IMR-90 (cell line): ENCODE data around the gene CTRB2. TPM values are rescaled to one million over a fixed set of nuclear protein-coding genes. Genes with fewer than 3 reads are reported as not detected.

Source experiments
- ATAC-seq: fragments of 200-7000 bp; cut with Tn5 transposase; 2 replicates; pipeline ENCODE4 v1.9.1; 2020; ENCODE audit warnings: low read depth, mild to moderate bottlenecking, moderate library complexity
- BruUV-seq: library from RNA; stranded (reverse); fragments of 400-500 nt; replicated peaks from 2 replicates; lab custom pipeline; 2021; lab: Mats Ljungman, UMichigan
- CTCF ChIA-PET: fragments of 300-600 bp; formaldehyde crosslinking; extraction: SDS; loops from one replicate; lab custom pipeline; 2021; ENCODE audit warnings: antibody characterized with exemption; lab: Yijun Ruan, JAX
- POLR2A ChIA-PET: fragments of 300-600 bp; sonication (Branson Sonifier 250); formaldehyde crosslinking; loops from one replicate; lab custom pipeline; 2022; ENCODE audit warnings: antibody characterized with exemption; ENCODE audit not compliant: unreplicated experiment; lab: Charles Lee
- DNase-seq: peaks from one replicate; pipeline ENCODE4 v3.0.0; 2013
- H2AFZ ChIP-seq: replicated peaks from 2 replicates; pipeline ENCODE3; 2013; ENCODE audit warnings: low read length, mild to moderate bottlenecking; ENCODE audit not compliant: poor library complexity
- H2AK5ac ChIP-seq: 2 replicates; pipeline ENCODE4 v1.6.1; 2013; ENCODE audit warnings: low read depth, low read length, inconsistent platforms
- H2AK9ac ChIP-seq: replicated peaks from 2 replicates; pipeline ENCODE3; 2013; ENCODE audit warnings: mild to moderate bottlenecking, low read depth, low read length, moderate library complexity; ENCODE audit not compliant: poor library complexity
- H2BK120ac ChIP-seq: 2 replicates; pipeline ENCODE4 v1.6.1; 2013; ENCODE audit warnings: low read depth, low read length, inconsistent platforms
- H2BK15ac ChIP-seq: 3 replicates; pipeline ENCODE4 v1.6.1; 2013; ENCODE audit warnings: low read depth, low read length, inconsistent platforms
- H2BK20ac ChIP-seq: 2 replicates; pipeline ENCODE4 v1.6.1; 2013; ENCODE audit warnings: low read depth, mild to moderate bottlenecking, inconsistent platforms, low read length, moderate library complexity
- H2BK5ac ChIP-seq: 2 replicates; pipeline ENCODE4 v1.6.1; 2013; ENCODE audit warnings: mild to moderate bottlenecking, low read depth, low read length, inconsistent platforms; ENCODE audit not compliant: poor library complexity, severe bottlenecking
- H3K14ac ChIP-seq: replicated peaks from 2 replicates; pipeline ENCODE4 v1.6.1; 2013; ENCODE audit warnings: low read depth, low read length, inconsistent platforms
- H3K18ac ChIP-seq: 2 replicates; pipeline ENCODE4 v1.6.1; 2013; ENCODE audit warnings: low read depth, low read length, control low read depth
- H3K23ac ChIP-seq: 2 replicates; pipeline ENCODE4 v1.6.1; 2013; ENCODE audit warnings: low read depth, low read length, inconsistent platforms
- H3K27ac ChIP-seq: 2 replicates; pipeline ENCODE4 v1.5.1; 2013; ENCODE audit warnings: mild to moderate bottlenecking, control low read depth, low read length; ENCODE audit not compliant: insufficient read depth
- H3K27me3 ChIP-seq: 2 replicates; pipeline ENCODE4 v1.6.1; 2013; ENCODE audit warnings: low read length; ENCODE audit not compliant: control insufficient read depth, insufficient read depth
- H3K36me3 ChIP-seq: 2 replicates; pipeline ENCODE4 v1.6.1; 2013; ENCODE audit warnings: low read length, mixed read lengths; ENCODE audit not compliant: control insufficient read depth, insufficient read depth
- H3K4ac ChIP-seq: 2 replicates; pipeline ENCODE4 v1.6.1; 2013; ENCODE audit warnings: low read depth, low read length, inconsistent platforms
- H3K4me1 ChIP-seq: 2 replicates; pipeline ENCODE4 v1.6.1; 2013; ENCODE audit warnings: low read length, mixed read lengths; ENCODE audit not compliant: control insufficient read depth, insufficient read depth
- H3K4me2 ChIP-seq: 2 replicates; pipeline ENCODE4 v1.6.1; 2013; ENCODE audit warnings: low read depth, mild to moderate bottlenecking, control low read depth, low read length, moderate library complexity
- H3K4me3 ChIP-seq: 2 replicates; pipeline ENCODE4 v1.5.1; 2013; ENCODE audit warnings: low read depth, mild to moderate bottlenecking, control low read depth, low read length, moderate library complexity; ENCODE audit not compliant: insufficient read depth
- H3K56ac ChIP-seq: 2 replicates; pipeline ENCODE4 v1.6.1; 2013; ENCODE audit warnings: low read length, inconsistent platforms; ENCODE audit not compliant: insufficient read depth; ENCODE audit errors: extremely low read depth
- H3K79me1 ChIP-seq, 2 experiments: 2 replicates each; pipeline ENCODE4 v1.6.1; 2013; ENCODE audit warnings: low read length in 2 of 2, inconsistent platforms in 1 of 2, low read depth in 1 of 2
- H3K9ac ChIP-seq: 2 replicates; pipeline ENCODE4 v1.6.1; 2013; ENCODE audit warnings: low read depth, low read length, control low read depth
- H3K9me1 ChIP-seq: 2 replicates; pipeline ENCODE4 v1.6.1; 2013; ENCODE audit warnings: low read length, inconsistent platforms; ENCODE audit not compliant: insufficient read depth
- H3K9me3 ChIP-seq: 2 replicates; pipeline ENCODE4 v1.6.1; 2013; ENCODE audit warnings: low read length; ENCODE audit not compliant: control insufficient read depth, insufficient read depth
- H4K20me1 ChIP-seq: 2 replicates; pipeline ENCODE4 v1.6.1; 2013; ENCODE audit warnings: low read length, inconsistent platforms; ENCODE audit not compliant: insufficient read depth
- H4K5ac ChIP-seq: 2 replicates; pipeline ENCODE4 v1.6.1; 2013; ENCODE audit warnings: mild to moderate bottlenecking, low read depth, low read length, control low read depth
- H4K8ac ChIP-seq, 2 experiments: 2 replicates each; pipeline ENCODE4 v1.6.1; 2013; ENCODE audit warnings: low read depth in 2 of 2, low read length in 2 of 2, control low read depth in 1 of 2, inconsistent platforms in 1 of 2
- H4K91ac ChIP-seq: 2 replicates; pipeline ENCODE4 v1.6.1; 2013; ENCODE audit warnings: low read depth, low read length, inconsistent platforms; ENCODE audit not compliant: insufficient read depth
- CEBPB ChIP-seq: IDR thresholded peaks from 2 replicates; pipeline ENCODE4 v1.6.1; 2012; ENCODE audit warnings: low read depth, low read length, improper control_type of control experiment
- FOS ChIP-seq: fragments of 150-350 bp; IDR thresholded peaks from 2 replicates; pipeline ENCODE4 v1.6.1; 2016; ENCODE audit warnings: low read depth, low read length
- MXI1 ChIP-seq: IDR thresholded peaks from 2 replicates; pipeline ENCODE4 v1.6.1; 2012; ENCODE audit warnings: low read depth, mild to moderate bottlenecking, low read length, moderate library complexity, borderline replicate concordance
- NFE2L2 ChIP-seq: fragments of 150-350 bp; IDR thresholded peaks from 2 replicates; pipeline ENCODE4 v1.6.1; 2016; ENCODE audit warnings: low read depth, mild to moderate bottlenecking, low read length
- POLR2A ChIP-seq: IDR thresholded peaks from 2 replicates; pipeline ENCODE4 v1.6.1; 2012; ENCODE audit warnings: mild to moderate bottlenecking, low read depth, low read length
- RAD21 ChIP-seq: IDR thresholded peaks from 2 replicates; pipeline ENCODE4 v1.6.1; 2012; ENCODE audit warnings: low read length, improper control_type of control experiment
- RFX5 ChIP-seq: IDR thresholded peaks from 2 replicates; pipeline ENCODE4 v1.8.0; 2012; ENCODE audit warnings: low read depth, mild to moderate bottlenecking, low read length, moderate library complexity
- SMC3 ChIP-seq: fragments of 150-350 bp; IDR thresholded peaks from 2 replicates; pipeline ENCODE4 v1.6.1; 2016; ENCODE audit warnings: low read depth, mild to moderate bottlenecking, antibody characterized with exemption, low read length, moderate library complexity
- WGBS, 2 experiments: methylation state at CpG; one replicate each; pipeline versions ENCODE4 v1.1.5 to v1.1.7; 2013; ENCODE audit warnings: missing lambda C conversion rate in 2 of 2; ENCODE audit not compliant: insufficient read length in 1 of 2; ENCODE audit errors: extremely low coverage in 2 of 2; 5-methylcytosine and 5-hydroxymethylcytosine counted together
- dilution Hi-C: fragments of 300-500 bp; cut with HindIII; formaldehyde crosslinking; loops from one replicate; pipeline ENCODE4 v1.14.3; 2018; ENCODE audit warnings: low sequenced_read_pairs; ENCODE audit not compliant: unreplicated experiment
- in situ Hi-C: fragments of 300-500 bp; cut with MboI; formaldehyde crosslinking; loops from 3 replicates; pipeline ENCODE4 v1.14.3; 2019; ENCODE audit warnings: low sequenced_read_pairs, inconsistent platforms, mixed read lengths
- intact Hi-C: fragments of 100-400 bp; cut with micrococcal nuclease; formaldehyde crosslinking; loops from 2 replicates; pipeline ENCODE4 v1.10.0; 2022
- polyA plus RNA-seq, 3 experiments: library from polyadenylated mRNA; depleted of rRNA; stranded (reverse); fragments of >200 nt; gene quantifications; 2 replicates each; pipeline ENCODE4 v1.2.3, GENCODE V29; 2012; ENCODE audit warnings: low replicate concordance in 1 of 3
- total RNA-seq: library from RNA; depleted of rRNA; stranded (reverse); fragments of >200 nt; gene quantifications from 2 replicates; pipeline ENCODE4 v1.2.3, GENCODE V29; 2012
- TF ChIP-seq, protein P1 (sequence below): conservative IDR thresholded peaks from 2 replicates; pipeline ENCODE4 v1.5.1; 2012; ENCODE audit warnings: mild to moderate bottlenecking, low read depth, low read length, improper control_type of control experiment
- TF ChIP-seq, protein P2 (sequence below): fragments of 150-350 bp; IDR thresholded peaks from 2 replicates; pipeline ENCODE4 v1.6.1; 2017; ENCODE audit warnings: mild to moderate bottlenecking, antibody characterized with exemption, low read length, low read depth

CTRB2 gene
- total and polyA plus RNA-seq, 2 of the 4 experiments (the other 2 are of a cell fraction), result not detected

DNA sequence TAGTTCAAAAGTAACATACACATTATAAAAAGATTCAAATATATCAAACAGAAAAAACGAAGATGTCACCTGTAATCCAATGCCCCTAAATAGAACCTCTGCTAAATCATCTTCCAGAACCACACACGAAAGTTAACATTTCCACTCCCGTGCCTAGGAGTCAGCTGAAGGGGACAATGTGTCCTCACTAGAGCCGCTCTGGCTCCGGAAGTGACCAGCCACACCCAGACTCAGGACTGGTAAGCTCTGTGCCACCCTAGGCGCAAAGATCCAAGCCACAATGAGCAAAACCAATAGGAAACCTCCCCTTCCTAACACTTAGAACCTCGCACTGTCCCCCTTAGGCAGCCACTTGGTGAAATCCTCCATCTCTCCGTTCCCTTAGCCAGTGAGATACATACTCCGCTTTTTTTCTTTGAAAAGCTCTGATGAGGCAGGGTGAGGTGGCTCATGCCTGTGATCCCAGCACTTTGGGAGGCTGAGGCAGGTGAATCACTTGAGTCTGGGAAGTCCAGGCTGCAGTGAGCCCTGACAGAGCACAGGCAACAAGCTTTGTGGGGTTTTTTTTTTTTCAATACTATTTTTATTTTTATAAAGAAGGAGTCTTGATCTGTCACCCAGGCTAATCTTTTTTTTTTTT, 23.6 kb upstream of the CTRB2 start:
- H3K27ac ChIP-seq, result no peak overlapping the region
- WGBS, 2 experiments, result 97% methylated on average over 4 of the region's 9 CpGs; no CpG with 5 or more reads in 1 of the 2 experiments

More for the DNA sequence above, 23.6 kb upstream of the CTRB2 start:
- ChIA-PET POLR2A (no interaction called here), CTCF (interaction anchor here (0.6 kb wide), 1 partner anchor 537 kb away, joined by 3 read pairs; no protein-coding TSS in a partner anchor)
- no peak overlapping the region for H2BK5ac ChIP-seq
- H3K23ac ChIP-seq, result no peak overlapping the region
- no peak overlapping the region for H3K4me2 ChIP-seq
- dilution Hi-C loops (no loop called here), in situ Hi-C loops (loop anchor here (5.0 kb wide), 1 partner anchor 157 kb away; no protein-coding TSS in a partner anchor), intact Hi-C loops (loop anchor here (5.0 kb wide), 1 partner anchor 172 kb away; no protein-coding TSS in a partner anchor)
- BruUV-seq, result no TSS peak
- H4K5ac ChIP-seq, result no peak overlapping the region
- no peak overlapping the region for H3K14ac ChIP-seq
- no peak overlapping the region for H3K4ac ChIP-seq
- H2AK9ac ChIP-seq, result no peak overlapping the region
- H2AFZ ChIP-seq, result no peak overlapping the region
- H3K36me3 ChIP-seq, result peaks cover 63% of the 10 kb centered on the region
- no peak overlapping the region for H3K4me3 ChIP-seq
- no peak overlapping the region for H2BK20ac ChIP-seq
- no peak overlapping the region for H2BK120ac ChIP-seq
- H2BK15ac ChIP-seq, result no peak overlapping the region
- no peak overlapping the region for H2AK5ac ChIP-seq
- H3K9me3 ChIP-seq, result no peaks in the 10 kb centered on the region
- TF ChIP-seq, protein P1, sequence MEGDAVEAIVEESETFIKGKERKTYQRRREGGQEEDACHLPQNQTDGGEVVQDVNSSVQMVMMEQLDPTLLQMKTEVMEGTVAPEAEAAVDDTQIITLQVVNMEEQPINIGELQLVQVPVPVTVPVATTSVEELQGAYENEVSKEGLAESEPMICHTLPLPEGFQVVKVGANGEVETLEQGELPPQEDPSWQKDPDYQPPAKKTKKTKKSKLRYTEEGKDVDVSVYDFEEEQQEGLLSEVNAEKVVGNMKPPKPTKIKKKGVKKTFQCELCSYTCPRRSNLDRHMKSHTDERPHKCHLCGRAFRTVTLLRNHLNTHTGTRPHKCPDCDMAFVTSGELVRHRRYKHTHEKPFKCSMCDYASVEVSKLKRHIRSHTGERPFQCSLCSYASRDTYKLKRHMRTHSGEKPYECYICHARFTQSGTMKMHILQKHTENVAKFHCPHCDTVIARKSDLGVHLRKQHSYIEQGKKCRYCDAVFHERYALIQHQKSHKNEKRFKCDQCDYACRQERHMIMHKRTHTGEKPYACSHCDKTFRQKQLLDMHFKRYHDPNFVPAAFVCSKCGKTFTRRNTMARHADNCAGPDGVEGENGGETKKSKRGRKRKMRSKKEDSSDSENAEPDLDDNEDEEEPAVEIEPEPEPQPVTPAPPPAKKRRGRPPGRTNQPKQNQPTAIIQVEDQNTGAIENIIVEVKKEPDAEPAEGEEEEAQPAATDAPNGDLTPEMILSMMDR, result no peak
- TF ChIP-seq RAD21, result no peak
- TF ChIP-seq POLR2A, result no peak
- no peak for TF ChIP-seq NFE2L2
- TF ChIP-seq, protein P2, sequence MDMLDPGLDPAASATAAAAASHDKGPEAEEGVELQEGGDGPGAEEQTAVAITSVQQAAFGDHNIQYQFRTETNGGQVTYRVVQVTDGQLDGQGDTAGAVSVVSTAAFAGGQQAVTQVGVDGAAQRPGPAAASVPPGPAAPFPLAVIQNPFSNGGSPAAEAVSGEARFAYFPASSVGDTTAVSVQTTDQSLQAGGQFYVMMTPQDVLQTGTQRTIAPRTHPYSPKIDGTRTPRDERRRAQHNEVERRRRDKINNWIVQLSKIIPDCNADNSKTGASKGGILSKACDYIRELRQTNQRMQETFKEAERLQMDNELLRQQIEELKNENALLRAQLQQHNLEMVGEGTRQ, result no peak
- no peak for TF ChIP-seq CEBPB
- no peak for TF ChIP-seq FOS
- TF ChIP-seq MXI1, result no peak
- TF ChIP-seq RFX5, result no peak
- no peak for TF ChIP-seq SMC3
- H3K9me1 ChIP-seq, result peaks cover 6% of the 10 kb centered on the region; the same call in 1 of the 2 replicates
- peak; percentile 54 for DNase-seq
- no peak overlapping the region for H4K91ac ChIP-seq
- peaks cover 9 to 79% of the 10 kb centered on the region in 2 experiments for H3K79me1 ChIP-seq
- H3K27me3 ChIP-seq, result no peaks in the 10 kb centered on the region
- H3K56ac ChIP-seq, result no peak overlapping the region
- no peak overlapping the region for H3K18ac ChIP-seq
- H4K8ac ChIP-seq, result no peak overlapping the region
- no peak for ATAC-seq
- H3K4me1 ChIP-seq, result peaks cover 7% of the 10 kb centered on the region
- peaks cover 87% of the 10 kb centered on the region for H4K20me1 ChIP-seq
- no peak overlapping the region for H3K9ac ChIP-seq
